Neural cell (in vitro differentiated cells): ENCODE results near the gene C16orf90.

Source experiments
- CTCF ChIP-seq: fragments of 450-650 bp; IDR thresholded peaks from 2 replicates; pipeline ENCODE4 v1.5.1; 2014; ENCODE audit warnings: antibody characterized with exemption, mild to moderate bottlenecking, moderate library complexity; ENCODE audit not compliant: poor library complexity, severe bottlenecking
- EP300 ChIP-seq: fragments of 450-650 bp; conservative IDR thresholded peaks from 2 replicates; pipeline ENCODE4 v1.6.1; 2014; ENCODE audit warnings: antibody characterized with exemption, mild to moderate bottlenecking, moderate library complexity; ENCODE audit not compliant: poor library complexity, severe bottlenecking
- EZH2 ChIP-seq: fragments of 200-600, 300-800 bp; shearing (Covaris generic), sonication (generic); IDR thresholded peaks from 2 replicates; pipeline ENCODE4 v1.6.1; 2014; ENCODE audit warnings: antibody characterized with exemption, low read length, borderline replicate concordance, mild to moderate bottlenecking; ENCODE audit not compliant: insufficient read depth, poor library complexity, severe bottlenecking
- POLR2AphosphoS5 ChIP-seq: IDR thresholded peaks from 2 replicates; pipeline ENCODE4 v1.6.1; 2012
- RAD21 ChIP-seq: fragments of 450-650 bp; conservative IDR thresholded peaks from 2 replicates; pipeline ENCODE4 v1.6.1; 2014; ENCODE audit warnings: antibody characterized with exemption, mild to moderate bottlenecking, moderate library complexity

DNA sequence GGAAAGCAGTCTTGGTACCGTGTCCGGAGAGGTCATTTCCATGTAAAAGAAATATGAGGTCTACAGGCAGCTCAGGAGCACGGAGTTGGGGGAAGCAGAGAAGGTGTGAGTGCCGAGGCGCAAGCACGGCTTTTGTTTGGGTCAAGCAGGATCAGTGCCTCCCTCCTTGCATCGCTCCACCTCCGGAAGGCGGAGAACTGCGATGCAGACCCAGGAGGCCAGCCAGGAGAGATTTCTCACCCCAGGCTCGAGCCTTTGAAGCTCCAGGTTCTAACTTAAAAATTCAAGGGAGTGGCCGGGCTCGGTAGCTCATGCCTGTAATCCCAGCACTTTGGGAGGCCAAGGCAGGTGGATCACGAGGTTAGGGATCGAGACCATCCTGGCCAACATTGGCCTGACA, 26.8 kb downstream of the C16orf90 start:
- TF ChIP-seq EZH2: no peak
- no peak for TF ChIP-seq CTCF
- TF ChIP-seq EP300: no peak
- TF ChIP-seq POLR2AphosphoS5: no peak
- TF ChIP-seq RAD21: no peak
